Kidney (tissue), 14 donors: ENCODE data around the gene CORIN. TPM values are rescaled to one million over a fixed set of nuclear protein-coding genes. Genes with fewer than 3 reads are reported as not detected.

Source experiments
- DNase-seq, 5 donors: peaks; one replicate each; pipeline ENCODE4 v3.0.0-alpha.2; 2013 to 2020
- FAIRE-seq: peaks from 2 replicates; lab custom pipeline; 2012; peaks lifted over from hg19 to GRCh38; lab: Jason Lieb, UNC
- H3K27ac ChIP-seq, 2 donors: one replicate each; pipeline ENCODE4 v1.7.0; 2013; ENCODE audit warnings: low read depth in 2 of 2, low read length in 2 of 2, inconsistent platforms in 1 of 2
- H3K27me3 ChIP-seq: one replicate; pipeline ENCODE4 v1.7.1; 2013; ENCODE audit warnings: low read length, inconsistent platforms; ENCODE audit not compliant: control insufficient read depth, insufficient read depth
- H3K36me3 ChIP-seq, 3 donors: one replicate each; pipeline versions ENCODE4 v1.7.0 to v1.7.1; 2013; ENCODE audit warnings: low read length in 3 of 3, control low read depth in 1 of 3, inconsistent platforms in 1 of 3; ENCODE audit not compliant: insufficient read depth in 3 of 3, control insufficient read depth in 2 of 3
- H3K4me1 ChIP-seq, 3 donors: one replicate each; pipeline versions ENCODE4 v1.7.0 to v1.7.1; 2013; ENCODE audit warnings: low read length in 3 of 3, inconsistent platforms in 1 of 3, low read depth in 1 of 3; ENCODE audit not compliant: control insufficient read depth in 2 of 3, insufficient read depth in 2 of 3
- H3K4me3 ChIP-seq, 3 donors: one replicate each; pipeline versions ENCODE4 v1.7.0 to v1.8.1; 2013; ENCODE audit warnings: low read length in 3 of 3, control low read depth in 1 of 3, inconsistent platforms in 1 of 3
- H3K9ac ChIP-seq, 3 donors: one replicate each; pipeline versions ENCODE4 v1.7.0 to v1.7.1; 2013; ENCODE audit warnings: low read length in 3 of 3, control low read depth in 1 of 3, inconsistent platforms in 1 of 3
- H3K9me3 ChIP-seq, 3 donors: one replicate each; pipeline versions ENCODE4 v1.7.0 to v1.7.1; 2013; ENCODE audit warnings: low read length in 3 of 3, control low read depth in 1 of 3, inconsistent platforms in 1 of 3; ENCODE audit not compliant: control insufficient read depth in 2 of 3, insufficient read depth in 1 of 3
- CTCF ChIP-seq: IDR thresholded peaks from 3 replicates; pipeline ENCODE4 v1.5.1; 2012; ENCODE audit warnings: mild to moderate bottlenecking, moderate library complexity, borderline replicate concordance; ENCODE audit not compliant: insufficient read depth; ENCODE audit errors: extremely low read depth
- intact Hi-C: fragments of 100-400 bp; cut with DNase I; formaldehyde crosslinking; loops from one replicate; pipeline ENCODE4 v1.11.1; 2022
- polyA plus RNA-seq: library from polyadenylated mRNA; stranded (reverse); fragments of 350-450 nt; fragmentation: Illumina TruSeq; extraction: RNeasy Lipid Tissue Mini Kit (QIAGEN cat#74804); gene quantifications from one replicate; pipeline ENCODE4 v1.2.3, GENCODE V29; 2014; ENCODE audit warnings: low read depth, low replicate concordance; ENCODE audit not compliant: insufficient read depth
- total RNA-seq: library from RNA; stranded (reverse); fragmentation: NEBNext Ultra II Directional; extraction: Animal tissue kit (Norgen Biotek cat#: 25700); gene quantifications from one replicate; pipeline ENCODE4 v1.2.1, GENCODE V29; 2021
- donor health status: control.
- donor health status: control.
- donor health status: control.
- donor health status: control.
- donor health status: control.
- donor health status: DM: yes; HTN: yes; CAD: no.
- donor health status: Normal renal cell carcinoma (clear cell type).

CORIN gene
- total and polyA plus RNA-seq, 2 donors from 2014 or later = 0.75 to 2.6 TPM

- Histone ChIP-seq H3K9ac (no peak overlapping the region), H3K27ac (no peak overlapping the region), H3K9me3 (peaks cover 0 to 2% (median 0%) of the 10 kb centered on the region in 3 donors), H3K4me3 (no peak overlapping the region), H3K36me3 (no peaks in the 10 kb centered on the region), H3K4me1 (no peaks in the 10 kb centered on the region), H3K27me3 (no peaks in the 10 kb centered on the region)
- no peak for FAIRE-seq
- no peak for TF ChIP-seq CTCF
- intact Hi-C loops = no loop called here
- no peak for DNase-seq
Measured at GRCh38 chr4:47744843-47745382, 93.0 kb downstream of the CORIN start.

DNA sequence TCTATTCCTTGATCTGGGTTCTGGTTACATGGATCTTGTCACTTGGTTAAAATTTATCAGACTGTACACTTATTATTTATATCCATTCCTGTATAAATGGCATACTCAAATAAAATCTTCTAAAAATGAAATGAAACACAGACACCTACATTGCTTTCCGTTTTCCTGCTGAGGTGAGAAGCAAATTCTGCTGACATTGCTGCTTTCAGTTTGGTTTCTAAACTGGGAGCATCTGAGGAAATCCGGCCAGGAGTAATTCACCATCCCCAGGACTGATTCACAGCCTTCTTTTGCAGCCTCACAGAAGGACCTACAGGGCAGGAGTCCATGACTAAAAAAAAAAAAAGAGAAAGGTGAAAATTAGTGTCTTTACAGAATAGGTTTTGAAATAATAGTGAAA, 93.6 kb downstream of the CORIN start:
- Histone ChIP-seq H3K9me3 (peaks cover 0 to 6% (median 0%) of the 10 kb centered on the region in 3 donors), H3K27me3 (no peaks in the 10 kb centered on the region), H3K4me3 (no peak overlapping the region), H3K36me3 (no peaks in the 10 kb centered on the region), H3K4me1 (no peaks in the 10 kb centered on the region), H3K9ac (no peak overlapping the region), H3K27ac (no peak overlapping the region)
- TF ChIP-seq CTCF = no peak
- FAIRE-seq = no peak
- intact Hi-C loops = no loop called here
- no peak for DNase-seq

- H3K27me3 ChIP-seq = no peaks in the 10 kb centered on the region
- H3K9ac ChIP-seq = no peak overlapping the region
- no peak for DNase-seq
- FAIRE-seq = no peak
- no peak for TF ChIP-seq CTCF
- intact Hi-C loops = no loop called here
- peaks cover 0 to 6% (median 0%) of the 10 kb centered on the region in 3 donors for H3K9me3 ChIP-seq
- no peak overlapping the region for H3K4me3 ChIP-seq
- no peaks in the 10 kb centered on the region for H3K4me1 ChIP-seq
- H3K27ac ChIP-seq = no peak overlapping the region
- no peaks in the 10 kb centered on the region for H3K36me3 ChIP-seq
Measured at GRCh38 chr4:47741200-47741599, 96.7 kb downstream of the CORIN start.

DNA sequence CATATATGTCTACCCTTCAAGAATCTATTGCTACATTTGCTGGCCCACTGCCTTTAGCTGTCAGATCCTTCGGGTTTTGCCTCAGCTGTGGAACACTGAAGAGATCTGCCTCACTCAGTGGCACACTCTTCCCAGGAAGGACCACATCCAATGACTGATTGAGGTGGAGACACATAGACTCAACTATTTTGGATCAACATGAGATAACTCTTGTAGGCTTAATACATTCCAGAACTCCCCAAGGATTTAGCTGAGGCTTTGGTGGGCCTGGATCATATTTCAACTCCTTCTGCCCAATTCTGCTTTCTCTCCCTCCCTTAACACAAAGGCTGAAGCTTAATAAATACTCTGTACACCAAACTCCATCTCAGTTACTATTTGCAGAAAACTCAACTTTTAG, 100.5 kb downstream of the CORIN start:
- intact Hi-C loops = no loop called here
- peaks cover 0 to 6% (median 0%) of the 10 kb centered on the region in 3 donors for H3K9me3 ChIP-seq
- FAIRE-seq = no peak
- H3K9ac ChIP-seq = no peak overlapping the region
- H3K27ac ChIP-seq = no peak overlapping the region
- no peak overlapping the region for H3K4me3 ChIP-seq
- H3K36me3 ChIP-seq = no peaks in the 10 kb centered on the region
- H3K27me3 ChIP-seq = no peaks in the 10 kb centered on the region
- no peak for TF ChIP-seq CTCF
- H3K4me1 ChIP-seq = no peaks in the 10 kb centered on the region
- DNase-seq = no peak
